NCI-H1048 (cell line): ENCODE data around the gene NAIF1.
"Not testable (repeated sequence)": the region's sequence is repeated elsewhere in the genome, so short reads cannot be mapped to it uniquely, and the experiment has no call there.

Experiments
- DNase-seq: peaks from one replicate; lab custom pipeline; 2025; lab: John Stamatoyannopoulos, UW

Gene NAIF1

DNA sequence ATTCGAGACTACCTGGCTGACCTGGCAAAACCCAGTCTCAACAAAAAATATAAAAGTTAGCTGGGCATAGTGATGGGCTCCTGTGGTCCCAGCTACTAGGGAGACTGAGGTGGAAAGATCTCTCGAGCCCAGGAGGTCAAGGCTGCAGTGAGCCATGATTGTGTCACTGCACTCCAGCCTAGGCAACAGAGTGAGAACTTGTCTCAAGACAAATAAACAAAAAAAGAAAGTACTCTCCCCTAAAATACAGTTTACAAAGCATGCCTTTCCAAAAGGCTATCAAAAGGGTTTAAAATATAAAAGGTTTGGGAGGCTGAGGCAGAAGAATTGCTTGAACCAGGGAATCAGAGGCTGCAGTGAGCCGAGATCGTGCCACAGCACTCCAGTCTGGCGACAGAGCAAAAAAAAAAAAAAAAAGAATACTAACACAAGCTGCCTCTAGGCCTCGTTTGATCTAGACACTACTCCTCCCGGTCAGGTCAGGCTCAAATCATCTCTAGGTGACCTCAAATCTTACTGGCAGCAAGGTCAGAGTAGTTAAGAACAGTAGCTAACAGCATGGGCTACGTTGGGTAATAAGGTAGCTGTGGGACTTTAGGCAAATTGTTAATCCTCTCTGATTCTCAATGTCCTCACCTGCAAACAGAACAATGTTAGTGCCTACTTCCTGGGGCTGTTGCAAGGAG, 9.3 kb downstream of the NAIF1 start:
- no peak for DNase-seq

GRCh38 chr9:128056887-128057723, 10.0 kb downstream of the NAIF1 start:
- no peak for DNase-seq

DNA sequence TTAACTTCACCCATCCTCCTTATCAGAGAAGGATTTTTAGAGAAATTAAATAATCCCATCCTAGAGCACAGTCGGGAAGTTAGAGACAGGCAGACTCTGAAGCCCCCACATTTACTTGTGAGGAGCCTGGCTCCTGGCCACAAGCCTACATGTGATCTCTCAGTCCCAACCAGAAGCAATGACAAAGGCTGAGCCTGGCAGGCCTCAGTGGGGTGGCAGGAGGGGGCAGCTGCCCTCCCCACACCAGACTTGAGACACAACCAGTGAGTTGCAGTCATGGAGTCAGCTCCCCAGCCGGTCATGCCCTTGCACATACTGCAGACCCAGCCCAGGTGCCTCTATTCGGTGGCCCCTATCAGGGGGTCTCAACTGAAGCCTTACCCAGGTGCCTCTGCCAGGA, 11.0 kb downstream of the NAIF1 start:
- no peak for DNase-seq

DNA sequence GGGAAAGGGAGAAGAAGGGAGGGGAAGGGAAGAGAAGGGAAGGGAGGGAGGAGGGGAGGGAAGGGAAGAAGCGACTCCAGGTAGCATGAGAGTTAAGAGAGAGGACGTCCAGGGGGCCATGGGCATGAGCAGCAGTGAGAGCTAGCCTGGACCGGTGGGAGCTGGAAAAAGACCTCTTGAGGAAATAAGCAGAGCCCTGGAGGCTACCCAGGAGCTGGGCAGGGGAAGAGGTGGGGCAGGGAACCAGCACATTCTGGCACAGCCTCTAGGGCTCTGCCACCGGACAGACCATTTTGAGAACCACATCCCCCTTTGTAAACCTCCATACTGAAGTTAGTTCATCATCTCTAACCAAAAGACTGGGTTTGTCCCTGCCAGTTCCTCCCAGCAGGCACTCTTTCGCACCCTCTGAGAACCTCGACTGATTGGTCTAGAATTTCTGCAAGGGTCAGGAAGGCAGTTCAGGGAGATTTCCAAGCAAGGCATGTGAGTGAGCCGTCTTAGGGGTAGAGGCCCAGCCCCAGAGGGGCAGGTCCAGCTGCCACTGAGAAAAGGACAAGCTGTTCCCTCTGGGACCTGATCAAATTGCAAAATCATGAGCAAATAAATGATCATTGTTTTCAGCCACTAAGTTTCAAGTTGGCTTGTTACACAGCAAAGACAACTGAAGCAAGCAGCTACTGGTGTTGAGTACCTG, 11.6 kb downstream of the NAIF1 start:
- no peak for DNase-seq

DNA sequence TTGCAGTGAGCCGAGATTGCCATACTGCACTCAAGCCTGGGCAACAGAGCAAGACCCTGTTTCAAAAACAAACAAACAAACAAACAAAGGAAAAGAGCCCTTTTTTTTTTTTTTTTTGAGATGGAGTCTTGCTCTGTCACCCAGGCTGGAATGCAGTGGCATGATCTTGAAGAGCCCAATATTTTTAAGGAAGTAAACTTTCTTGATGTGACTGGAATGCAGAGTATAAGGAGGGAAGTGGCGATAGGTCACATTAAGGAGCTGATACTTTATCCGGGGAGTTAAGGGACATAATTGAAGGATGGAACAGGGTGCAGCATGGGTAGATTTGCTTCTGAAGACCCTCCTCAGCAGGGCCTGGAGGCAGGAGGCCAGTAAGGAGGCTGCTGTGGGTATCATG, 13.0 kb downstream of the NAIF1 start:
- no peak for DNase-seq

GRCh38 chr9:128053560-128053959, 13.6 kb downstream of the NAIF1 start:
- DNase-seq, result no peak

- DNase-seq, result no peak
Observed at GRCh38 chr9:128051932-128052709, 15.0 kb downstream of the NAIF1 start.

GRCh38 chr9:128049843-128050242, 17.3 kb downstream of the NAIF1 start:
- DNase-seq, result no peak

DNA sequence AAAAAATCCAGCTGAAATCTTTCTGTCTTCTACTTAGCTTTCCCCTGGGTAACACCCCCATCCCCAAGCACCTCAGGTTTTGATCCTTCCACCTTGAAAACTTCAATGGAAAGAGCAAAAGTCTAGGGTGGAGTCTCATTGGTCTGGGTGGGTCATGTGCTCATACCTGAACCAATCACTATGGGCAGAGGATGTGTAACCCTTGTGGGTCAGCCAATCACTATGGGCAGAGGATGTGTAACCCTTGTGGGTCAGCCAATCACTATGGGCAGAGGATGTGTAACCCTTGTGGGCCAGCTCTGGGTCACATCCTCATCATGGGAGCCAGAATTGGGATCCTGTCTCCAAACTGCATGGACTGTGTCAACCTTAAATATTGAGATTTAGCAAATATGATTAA, 18.5 kb downstream of the NAIF1 start:
- DNase-seq, result no peak

GRCh38 chr9:128047231-128047630, 19.9 kb downstream of the NAIF1 start:
- DNase-seq, result no peak

DNA sequence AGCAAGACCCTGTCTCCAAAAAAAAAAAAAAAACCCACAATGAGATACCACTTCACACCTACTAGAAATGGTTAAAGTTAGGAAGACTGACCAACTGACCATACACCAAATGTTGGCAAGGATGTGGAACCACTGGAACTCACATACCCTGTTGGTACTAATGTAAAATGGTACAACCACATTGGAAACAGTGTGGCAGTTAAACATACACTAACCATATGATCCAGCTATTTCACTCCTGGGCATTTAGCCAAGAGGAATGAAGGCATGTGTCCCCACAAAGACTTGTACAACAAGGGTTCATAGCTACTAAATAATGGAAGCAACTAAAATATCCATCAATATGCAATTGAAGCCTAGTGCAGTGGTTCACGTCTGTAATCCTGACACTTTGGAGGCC, 21.3 kb downstream of the NAIF1 start:
- no peak for DNase-seq

DNA sequence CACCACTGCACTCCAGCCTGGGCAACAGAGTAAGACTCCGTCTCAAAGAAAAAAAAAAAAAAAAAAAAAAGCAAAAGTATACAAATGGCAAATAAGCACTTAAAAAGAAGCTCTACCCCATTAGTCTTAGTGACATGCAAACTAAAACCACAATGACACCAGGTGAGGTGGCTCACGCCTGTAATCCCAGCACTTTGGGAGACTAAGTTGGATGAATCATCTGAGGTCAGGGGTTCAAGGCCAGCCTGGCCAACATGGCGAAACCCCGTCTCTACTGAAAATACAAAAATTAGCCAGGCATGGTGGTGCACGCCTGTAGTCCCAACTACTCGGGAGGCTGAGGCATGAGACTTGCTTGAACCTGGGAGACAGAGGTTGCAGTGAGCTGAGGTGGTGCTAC, 21.7 kb downstream of the NAIF1 start:
- DNase-seq, result not testable (repeated sequence)

DNA sequence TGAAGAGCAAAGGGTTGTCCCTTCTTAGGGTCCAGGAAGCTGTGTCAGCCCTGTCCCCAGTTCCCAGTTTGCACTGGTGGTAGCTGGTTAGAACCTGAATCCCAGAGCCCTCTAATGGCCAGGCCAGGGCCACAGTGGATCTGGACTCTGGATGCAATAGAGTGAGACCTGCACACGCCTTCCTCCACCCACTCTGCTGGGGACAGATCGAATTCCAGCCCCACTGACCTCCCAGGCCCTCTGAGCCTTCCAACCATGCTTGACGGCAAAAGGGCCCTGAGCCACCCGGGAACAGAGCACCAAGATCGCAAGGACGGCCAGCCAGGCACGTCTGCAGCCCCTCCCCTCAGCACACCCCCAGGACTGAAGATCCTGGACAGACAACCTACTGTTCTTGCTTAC, 23.7 kb downstream of the NAIF1 start:
- no peak for DNase-seq

DNA sequence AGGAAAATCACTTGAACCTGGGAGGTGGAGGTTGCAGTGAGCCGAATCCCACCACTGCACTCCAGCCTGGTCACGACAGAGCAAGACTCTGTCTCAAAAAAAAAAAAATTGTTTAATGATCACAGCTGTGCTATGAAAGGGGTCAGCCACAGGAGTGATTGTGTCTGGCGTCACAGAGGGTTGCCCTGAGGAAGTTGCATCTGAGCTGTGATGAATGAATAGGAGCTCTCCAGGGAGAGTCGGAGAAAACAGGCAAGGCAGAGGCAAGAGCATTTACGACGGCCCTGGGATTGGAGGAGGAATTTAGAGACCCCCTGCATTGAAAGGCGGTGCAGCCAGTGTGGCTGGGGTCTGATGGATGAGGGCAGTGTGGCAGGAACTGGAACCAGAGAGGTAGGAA, 25.1 kb downstream of the NAIF1 start:
- DNase-seq, result no peak

DNA sequence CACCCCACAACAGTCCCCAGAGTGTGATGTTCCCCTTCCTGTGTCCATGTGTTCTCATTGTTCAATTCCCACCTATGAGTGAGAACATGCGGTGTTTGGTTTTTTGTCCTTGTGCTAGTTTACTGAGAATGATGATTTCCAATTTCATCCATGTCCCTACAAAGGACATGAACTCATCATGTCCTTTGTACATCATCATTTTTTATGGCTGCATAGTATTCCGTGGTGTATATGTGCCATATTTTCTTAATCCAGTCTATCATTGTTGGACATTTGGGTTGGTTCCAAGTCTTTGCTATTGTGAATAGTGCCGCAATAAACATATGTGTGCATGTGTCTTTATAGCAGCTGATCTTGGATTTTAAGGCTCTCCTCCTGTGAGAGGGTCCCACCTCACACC, 26.3 kb downstream of the NAIF1 start:
- not testable (repeated sequence) for DNase-seq

- not testable (repeated sequence) for DNase-seq
Observed at GRCh38 chr9:128036522-128036921, 30.6 kb downstream of the NAIF1 start.

- DNase-seq, result peak; percentile 75
Observed at GRCh38 chr9:128034821-128035652, 32.1 kb downstream of the NAIF1 start.

- no peak for DNase-seq
Observed at GRCh38 chr9:128033609-128034008, 33.5 kb downstream of the NAIF1 start.

DNA sequence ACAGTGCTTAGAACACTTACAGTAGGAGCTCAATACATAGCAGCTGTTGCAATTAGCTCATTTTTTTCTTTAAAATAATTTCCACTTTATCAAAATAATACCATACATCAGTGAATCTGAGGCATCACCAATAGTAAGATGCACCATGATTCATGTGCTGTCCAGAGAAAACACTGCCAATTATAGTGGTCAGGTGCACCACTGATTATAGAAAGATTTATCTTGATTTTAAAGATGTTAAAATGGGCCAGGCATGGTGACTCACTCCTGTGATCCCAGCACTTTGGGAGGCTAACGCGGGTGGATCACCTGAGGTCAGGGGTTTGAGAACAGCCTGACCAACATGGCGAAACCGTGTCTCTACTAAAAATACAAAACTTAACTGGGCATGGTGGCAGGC, 39.4 kb downstream of the NAIF1 start:
- DNase-seq, result no peak

DNA sequence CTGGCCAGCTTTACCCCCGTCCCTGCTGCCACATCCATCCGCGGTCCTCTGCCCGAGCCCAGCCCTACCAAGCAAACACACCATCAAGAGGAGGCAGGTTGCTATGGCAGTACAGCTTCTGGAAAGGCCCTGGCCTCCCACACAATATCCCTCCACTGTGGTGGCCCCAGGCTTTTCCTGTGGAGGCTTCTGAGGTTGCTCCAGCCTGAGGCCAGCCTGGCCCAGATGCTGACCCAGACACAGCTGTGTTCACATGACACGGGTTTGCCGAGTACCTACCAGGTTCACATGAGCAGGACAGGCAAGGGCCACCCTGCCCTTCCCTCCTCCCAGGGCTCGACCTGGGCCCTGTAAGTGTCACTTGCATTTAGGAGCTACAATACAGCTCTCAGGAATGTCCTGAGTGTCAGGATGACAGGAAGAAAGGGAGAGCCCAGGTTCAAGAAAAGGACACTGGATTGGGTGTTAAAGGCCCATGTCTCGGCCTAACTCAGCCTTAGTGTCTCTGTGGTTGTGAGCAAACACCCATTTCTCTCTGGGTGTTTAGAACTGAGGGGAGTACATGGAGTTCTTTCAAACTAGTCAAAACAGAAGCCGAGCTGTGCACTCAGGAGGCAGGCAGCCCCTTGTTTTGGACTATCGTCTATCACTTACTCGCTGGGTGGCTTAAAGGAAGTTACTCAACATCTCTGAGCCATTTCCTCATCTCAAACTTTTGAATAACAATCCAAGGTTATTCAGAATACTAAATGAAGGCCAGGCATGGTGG, 40.2 kb downstream of the NAIF1 start:
- no peak for DNase-seq
